ENCODE measurements around the gene PTPRD. TPM values are rescaled to one million over a fixed set of nuclear protein-coding genes. Genes with fewer than 3 reads are reported as not detected.

PTPRD gene
- polyA plus RNA-seq, 1 donor, result 88.9 TPM

GRCh38 chr9:10265153-10265631 is 347.6 kb downstream of the PTPRD start:
- DNase-seq, result peak; percentile 41

GRCh38 chr9:10260501-10260900 is 352.3 kb downstream of the PTPRD start:
- no peak for DNase-seq

GRCh38 chr9:10259668-10260067 is 353.1 kb downstream of the PTPRD start:
- no peak for DNase-seq

- no peak for DNase-seq
Observed at GRCh38 chr9:10255758-10256157, 357.0 kb downstream of the PTPRD start.

GRCh38 chr9:10254338-10254737 is 358.5 kb downstream of the PTPRD start:
- no peak for DNase-seq

- DNase-seq, result no peak
Observed at GRCh38 chr9:10253341-10253740, 359.5 kb downstream of the PTPRD start.

GRCh38 chr9:10252174-10252573 is 360.6 kb downstream of the PTPRD start:
- no peak for DNase-seq

GRCh38 chr9:10251490-10251889 is 361.3 kb downstream of the PTPRD start:
- DNase-seq, result no peak

- no peak for DNase-seq
Observed at GRCh38 chr9:10250219-10250618, 362.6 kb downstream of the PTPRD start.

GRCh38 chr9:10248890-10249289 is 363.9 kb downstream of the PTPRD start:
- DNase-seq, result no peak

GRCh38 chr9:10242255-10242654 is 370.5 kb downstream of the PTPRD start:
- no peak for DNase-seq

GRCh38 chr9:10238087-10238486 is 374.7 kb downstream of the PTPRD start:
- DNase-seq, result no peak

GRCh38 chr9:10237584-10237983 is 375.2 kb downstream of the PTPRD start:
- no peak for DNase-seq

- no peak for DNase-seq
Observed at GRCh38 chr9:10236161-10236560, 376.6 kb downstream of the PTPRD start.

- DNase-seq, result no peak
Observed at GRCh38 chr9:10235376-10235775, 377.4 kb downstream of the PTPRD start.

GRCh38 chr9:10232352-10232930 is 380.4 kb downstream of the PTPRD start:
- no peak for DNase-seq

- no peak for DNase-seq
Observed at GRCh38 chr9:10230512-10230911, 382.3 kb downstream of the PTPRD start.

GRCh38 chr9:10228082-10228481 is 384.7 kb downstream of the PTPRD start:
- DNase-seq, result no peak

- no peak for DNase-seq
Observed at GRCh38 chr9:10226996-10227395, 385.8 kb downstream of the PTPRD start.

- DNase-seq, result no peak
Observed at GRCh38 chr9:10212702-10213101, 400.1 kb downstream of the PTPRD start.

GRCh38 chr9:10208691-10209069 is 404.1 kb downstream of the PTPRD start:
- no peak for DNase-seq

- no peak for DNase-seq
Observed at GRCh38 chr9:10204276-10204675, 408.5 kb downstream of the PTPRD start.

- no peak for DNase-seq
Observed at GRCh38 chr9:10173561-10173960, 439.2 kb downstream of the PTPRD start.

GRCh38 chr9:10172476-10172875 is 440.3 kb downstream of the PTPRD start:
- DNase-seq, result no peak

GRCh38 chr9:10168241-10168640 is 444.6 kb downstream of the PTPRD start:
- DNase-seq, result no peak

All from hindlimb muscle (tissue), 1 donor.